Measurements from ENCODE around the gene TRERF1.
A peak's percentile ranks its signal among the peaks of the same experiment; 100 is the strongest.
"Not testable (repeated sequence)": the region's sequence is repeated elsewhere in the genome, so short reads cannot be mapped to it uniquely, and the experiment has no call there.

TRERF1 gene

GRCh38 chr6:42460883-42461282 lies 9.2 kb upstream of the TRERF1 start:
- no peak for DNase-seq
- no peak for TF ChIP-seq GATA1 (IDR thresholded peaks at IDR 0.05; ENCODE audit: low read depth, low read length)
- TF ChIP-seq POLR2A (IDR thresholded peaks at IDR 0.05; ENCODE audit: low read length), result no peak

DNA sequence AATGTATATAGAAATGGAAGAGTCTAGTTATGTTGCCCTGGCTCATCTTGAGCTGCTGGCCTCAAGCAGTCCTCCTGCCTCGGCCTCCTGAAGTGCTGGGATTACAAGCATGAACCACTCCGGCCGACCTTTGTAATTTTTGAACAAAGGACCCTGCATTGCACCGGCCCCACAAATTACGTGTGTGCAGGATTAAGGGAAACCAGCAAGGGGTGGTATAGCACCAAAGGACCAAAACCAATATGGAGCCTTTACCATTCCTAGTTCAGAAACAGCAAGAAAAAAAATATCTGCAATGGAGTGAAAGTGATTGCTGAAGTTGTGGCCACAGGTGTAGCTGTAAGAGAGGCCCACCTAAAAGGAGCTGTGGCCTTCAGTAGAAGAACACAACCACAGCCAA lies 8.2 kb upstream of the TRERF1 start:
- no peak for TF ChIP-seq POLR2A (IDR thresholded peaks at IDR 0.05; ENCODE audit: low read length)
- no peak for DNase-seq

DNA sequence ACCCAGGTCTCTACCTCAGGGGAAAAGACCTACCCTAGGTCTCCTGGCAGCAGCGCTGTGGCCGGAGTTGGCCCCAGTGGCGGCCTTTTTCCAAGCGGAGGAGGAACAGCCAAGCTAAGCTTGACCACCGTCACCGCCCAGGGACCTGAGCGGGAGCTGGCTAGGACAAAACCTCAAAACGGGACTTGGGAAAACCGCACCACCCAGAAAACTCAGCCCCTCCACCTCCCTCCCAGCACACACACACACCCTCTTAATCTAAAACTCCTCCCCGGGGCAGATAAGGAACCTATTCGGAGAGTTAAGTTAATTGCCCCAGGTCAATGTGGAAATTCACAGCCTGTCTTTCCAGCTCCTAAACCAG lies 2.7 kb upstream of the TRERF1 start:
- peak; percentile 33 to 46 for DNase-seq
- no peak for TF ChIP-seq GATA1 (IDR thresholded peaks at IDR 0.05; ENCODE audit: low read depth, low read length)
- no peak for TF ChIP-seq POLR2A (IDR thresholded peaks at IDR 0.05; ENCODE audit: low read length)

GRCh38 chr6:42453654-42454427 lies 2.1 kb upstream of the TRERF1 start:
- peak; percentile 47 to 64 for DNase-seq
- TF ChIP-seq POLR2A (IDR thresholded peaks at IDR 0.05; ENCODE audit: low read length), result no peak
- TF ChIP-seq GATA1 (IDR thresholded peaks at IDR 0.05; ENCODE audit: low read depth, low read length), result no peak

GRCh38 chr6:42453031-42453653 lies 1.4 kb upstream of the TRERF1 start:
- no peak for TF ChIP-seq POLR2A (IDR thresholded peaks at IDR 0.05; ENCODE audit: low read length)
- TF ChIP-seq GATA1 (IDR thresholded peaks at IDR 0.05; ENCODE audit: low read depth, low read length), result no peak
- DNase-seq, result peak; percentile 63 to 78

- TF ChIP-seq GATA1 (IDR thresholded peaks at IDR 0.05; ENCODE audit: low read depth, low read length) (no peak), POLR2A (IDR thresholded peaks at IDR 0.05; ENCODE audit: low read length) (no peak)
- peak; percentile 74 to 80 for DNase-seq
These were observed 675 bp upstream of the TRERF1 start for GRCh38 chr6:42452171-42453030.

DNA sequence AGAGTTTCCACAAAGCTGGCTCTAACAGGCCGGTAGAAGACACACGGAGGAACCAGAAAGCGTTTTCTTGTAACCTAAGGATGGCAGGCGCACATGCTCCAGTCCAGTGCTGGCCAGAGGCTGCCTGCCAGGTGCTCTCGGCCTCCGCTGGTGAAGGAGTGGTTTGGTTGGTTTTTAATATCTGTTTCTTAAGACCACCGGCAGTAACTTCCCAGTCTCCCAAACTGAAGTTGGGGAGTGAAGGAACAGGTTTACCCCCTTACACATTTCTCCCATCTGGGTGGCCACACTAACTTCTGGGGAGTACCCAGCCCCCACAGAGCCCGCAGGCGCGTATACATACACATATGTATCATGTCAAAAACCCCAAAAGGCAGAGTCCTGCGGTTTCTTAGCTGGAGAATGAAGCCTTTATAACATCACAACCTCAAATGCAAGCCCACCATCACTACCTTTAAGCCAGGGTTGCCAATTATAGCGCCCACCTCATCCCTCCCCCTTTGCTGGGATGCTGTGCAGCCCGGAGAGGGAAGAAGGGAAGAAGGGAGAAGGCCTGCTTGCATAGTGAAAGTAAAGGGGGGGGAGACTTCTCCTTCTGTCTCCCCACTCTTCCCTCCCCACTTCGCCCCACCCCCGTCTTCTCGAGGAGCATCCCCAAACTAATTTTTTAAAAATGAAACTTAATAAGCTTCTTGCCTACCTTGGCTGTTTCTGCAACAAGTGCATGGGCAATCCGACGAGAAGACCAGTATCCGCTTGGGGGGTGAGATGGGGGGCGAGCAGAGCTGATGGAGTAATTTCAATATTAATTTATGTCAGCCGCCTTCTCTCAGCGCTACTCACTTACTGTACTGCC lies 1.0 kb downstream of the TRERF1 start:
- no peak for TF ChIP-seq POLR2A (IDR thresholded peaks at IDR 0.05; ENCODE audit: low read length)
- no peak for TF ChIP-seq GATA1 (IDR thresholded peaks at IDR 0.05; ENCODE audit: low read depth, low read length)
- DNase-seq, result peak in 1 of 2 experiments; percentile 11

DNA sequence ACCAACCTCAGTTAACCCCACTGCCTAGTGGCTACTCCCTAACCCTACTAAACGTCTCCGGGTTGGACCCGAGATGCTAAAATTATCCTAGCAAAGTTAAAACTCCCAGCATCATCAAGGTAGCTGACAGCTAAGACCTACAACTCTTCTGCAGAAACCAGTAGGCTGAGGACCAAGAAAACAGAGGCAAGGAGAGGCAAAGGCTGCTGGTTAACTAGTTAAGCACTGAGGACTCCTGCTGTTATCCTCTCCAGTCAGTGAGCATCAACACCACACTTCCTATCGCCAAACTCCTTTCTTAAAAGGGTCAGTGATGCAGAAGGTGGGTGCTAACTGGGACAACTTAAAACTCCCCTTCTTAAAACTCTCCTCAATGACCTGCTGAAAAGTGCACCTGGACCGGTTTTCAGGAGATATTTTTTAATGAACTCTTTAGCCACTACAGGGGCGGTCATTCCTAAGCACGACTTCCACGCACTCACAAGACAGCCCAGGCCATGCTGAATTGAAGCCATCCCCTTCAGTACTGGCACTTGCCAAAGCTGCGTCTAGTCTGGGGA lies 1.7 kb downstream of the TRERF1 start:
- DNase-seq, result no peak
- TF ChIP-seq GATA1 (IDR thresholded peaks at IDR 0.05; ENCODE audit: low read depth, low read length), result no peak
- TF ChIP-seq POLR2A (IDR thresholded peaks at IDR 0.05; ENCODE audit: low read length), result no peak

- TF ChIP-seq POLR2A (IDR thresholded peaks at IDR 0.05; ENCODE audit: low read length) (no peak), GATA1 (IDR thresholded peaks at IDR 0.05; ENCODE audit: low read depth, low read length) (no peak)
- no peak for DNase-seq
These were observed 2.6 kb downstream of the TRERF1 start for GRCh38 chr6:42448927-42449659.

DNA sequence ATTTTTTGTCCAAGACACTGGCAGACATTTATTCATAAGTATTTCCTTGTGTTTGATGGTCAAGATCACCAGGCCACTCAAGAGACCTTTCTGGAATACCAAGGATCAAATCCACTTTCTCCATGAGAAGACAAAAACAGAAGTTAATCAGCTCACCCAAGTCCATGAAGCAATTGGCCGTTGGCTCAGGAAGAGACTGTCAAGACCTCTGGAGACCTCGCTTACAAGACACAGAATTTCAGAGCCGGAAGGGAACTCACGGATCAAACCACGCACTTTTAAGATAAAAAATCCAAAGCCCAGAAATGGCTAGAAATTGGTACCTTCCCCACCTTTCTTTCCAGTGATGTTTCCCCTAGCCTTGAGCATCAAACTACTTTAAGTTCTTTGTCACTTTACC lies 3.3 kb downstream of the TRERF1 start:
- TF ChIP-seq POLR2A (IDR thresholded peaks at IDR 0.05; ENCODE audit: low read length) (no peak), GATA1 (IDR thresholded peaks at IDR 0.05; ENCODE audit: low read depth, low read length) (no peak)
- no peak for DNase-seq

- no peak for TF ChIP-seq POLR2A (IDR thresholded peaks at IDR 0.05; ENCODE audit: low read length)
- DNase-seq, result no peak
These were observed 4.7 kb downstream of the TRERF1 start for GRCh38 chr6:42446996-42447395.

GRCh38 chr6:42446370-42446769 lies 5.4 kb downstream of the TRERF1 start:
- TF ChIP-seq GATA1 (IDR thresholded peaks at IDR 0.05; ENCODE audit: low read depth, low read length) (no peak), POLR2A (IDR thresholded peaks at IDR 0.05; ENCODE audit: low read length) (no peak)
- no peak for DNase-seq

DNA sequence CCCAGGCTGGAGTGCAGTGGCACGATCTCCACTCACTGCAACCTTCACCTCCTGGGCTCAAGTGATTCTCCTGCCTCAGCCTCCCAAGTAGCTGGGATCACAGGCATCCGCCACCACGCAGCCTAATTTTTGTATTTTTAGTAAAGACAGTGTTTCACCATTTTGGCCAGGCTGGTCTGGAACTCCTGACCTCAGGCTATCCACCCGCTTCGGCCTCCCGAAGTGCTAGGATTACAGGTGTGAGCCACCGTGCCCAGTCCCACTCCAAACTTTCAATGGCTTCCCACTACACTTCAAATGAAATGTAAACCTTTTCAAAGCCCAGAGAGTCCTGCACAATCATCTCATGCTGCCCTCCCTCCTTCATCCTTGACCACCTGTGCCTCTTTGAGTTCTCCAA lies 5.8 kb downstream of the TRERF1 start:
- not testable (repeated sequence) for DNase-seq
